NOMO-1 treated with dmso at 0.1 percent for 144 hours (cell line): ENCODE measurements around the gene PLXNA4.
"Not testable (repeated sequence)": the region's sequence is repeated elsewhere in the genome, so short reads cannot be mapped to it uniquely, and the experiment has no call there.

Experiments used
- DNase-seq: peaks from one replicate; lab custom pipeline; 2025; ENCODE audit not compliant: unreplicated experiment; lab: John Stamatoyannopoulos, UW

PLXNA4 gene

GRCh38 chr7:132181946-132182685 lies 394.2 kb downstream of the PLXNA4 start:
- no peak for DNase-seq

DNA sequence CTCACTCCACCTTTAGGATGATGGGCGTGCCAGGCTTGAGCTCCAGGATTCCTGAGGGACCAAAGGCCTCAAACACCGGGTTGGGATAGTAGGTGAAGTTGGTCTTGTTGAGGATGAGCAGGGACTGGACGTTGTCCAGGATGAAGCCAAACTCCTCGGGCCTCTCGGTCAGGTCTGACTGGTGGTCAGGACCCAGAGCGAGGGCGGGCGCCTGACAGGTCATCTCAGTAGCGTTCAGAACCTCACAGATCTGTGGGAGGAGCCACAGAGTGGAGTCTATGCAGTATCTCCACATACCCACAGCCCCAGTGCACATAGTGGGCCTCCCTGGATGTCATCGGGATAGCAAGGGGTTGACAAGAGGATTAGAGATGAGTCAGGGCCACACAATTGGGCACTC lies 394.9 kb downstream of the PLXNA4 start:
- DNase-seq, result no peak

GRCh38 chr7:132180481-132180880 lies 395.8 kb downstream of the PLXNA4 start:
- no peak for DNase-seq

- no peak for DNase-seq
These were observed 396.6 kb downstream of the PLXNA4 start for GRCh38 chr7:132179681-132180080.

- no peak for DNase-seq
These were observed 397.2 kb downstream of the PLXNA4 start for GRCh38 chr7:132179080-132179430.

DNA sequence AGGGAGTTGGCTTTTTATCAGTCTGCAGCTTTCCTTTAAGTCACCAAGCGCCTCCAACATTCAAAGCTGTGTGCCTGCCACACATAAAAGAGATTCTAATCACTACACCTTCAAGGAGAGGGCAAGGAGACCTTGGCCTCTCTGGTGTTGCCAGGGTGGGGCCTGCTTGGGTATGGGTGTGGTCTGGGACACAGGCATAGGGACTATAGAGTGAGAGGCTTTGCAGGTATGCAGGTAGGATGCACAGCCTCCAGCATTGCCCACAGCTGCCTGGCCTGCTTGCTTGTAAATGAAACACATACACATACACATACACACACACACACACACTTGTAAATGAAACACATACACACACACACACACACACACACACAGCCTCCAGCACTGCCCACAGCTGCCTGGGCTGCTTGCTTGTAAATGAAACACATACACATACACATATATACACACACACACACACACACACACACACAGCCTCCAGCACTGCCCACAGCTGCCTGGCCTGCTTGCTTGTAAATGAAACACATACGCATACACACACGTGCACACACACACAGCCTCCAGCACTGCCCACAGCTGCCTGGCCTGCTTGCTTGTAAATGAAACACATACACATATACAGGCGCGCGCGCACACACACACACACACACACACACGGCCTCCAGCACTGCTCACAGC lies 397.7 kb downstream of the PLXNA4 start:
- DNase-seq, result not testable (repeated sequence)

DNA sequence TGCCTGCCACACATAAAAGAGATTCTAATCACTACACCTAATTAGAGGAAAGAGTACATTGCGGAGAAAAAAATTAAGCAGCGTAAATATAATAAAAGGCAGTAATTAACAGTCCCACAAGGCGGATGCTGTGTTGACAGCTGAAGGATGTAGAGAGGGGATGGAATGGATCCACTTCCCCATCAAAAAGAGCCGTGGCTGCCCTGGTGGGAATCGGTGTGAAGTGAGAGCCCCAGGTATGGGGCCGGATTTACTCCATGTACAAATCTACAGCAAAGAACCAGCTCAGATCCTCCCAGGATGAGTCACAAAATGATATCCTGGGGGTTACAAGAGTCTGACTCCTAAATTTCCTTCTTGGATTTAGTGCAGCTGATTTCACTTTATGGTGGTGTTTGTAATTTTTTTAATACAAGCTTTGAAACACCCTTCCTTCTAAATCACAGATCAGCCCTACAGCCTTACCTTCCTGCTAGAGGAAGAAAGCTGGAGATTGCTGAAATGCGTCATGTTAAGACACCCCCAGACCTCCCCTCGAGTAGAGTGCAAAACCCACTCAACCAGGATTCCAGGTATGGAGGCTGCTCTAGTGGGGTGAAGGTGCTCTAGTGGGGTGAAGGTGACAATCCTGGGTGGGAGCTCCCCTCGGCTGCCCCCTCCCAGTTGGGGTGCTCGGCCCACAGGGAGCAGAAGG lies 398.4 kb downstream of the PLXNA4 start:
- DNase-seq, result no peak

GRCh38 chr7:132176719-132177118 lies 399.6 kb downstream of the PLXNA4 start:
- no peak for DNase-seq

GRCh38 chr7:132171130-132171576 lies 405.1 kb downstream of the PLXNA4 start:
- no peak for DNase-seq

- DNase-seq, result no peak
These were observed 406.5 kb downstream of the PLXNA4 start for GRCh38 chr7:132169730-132170129.

DNA sequence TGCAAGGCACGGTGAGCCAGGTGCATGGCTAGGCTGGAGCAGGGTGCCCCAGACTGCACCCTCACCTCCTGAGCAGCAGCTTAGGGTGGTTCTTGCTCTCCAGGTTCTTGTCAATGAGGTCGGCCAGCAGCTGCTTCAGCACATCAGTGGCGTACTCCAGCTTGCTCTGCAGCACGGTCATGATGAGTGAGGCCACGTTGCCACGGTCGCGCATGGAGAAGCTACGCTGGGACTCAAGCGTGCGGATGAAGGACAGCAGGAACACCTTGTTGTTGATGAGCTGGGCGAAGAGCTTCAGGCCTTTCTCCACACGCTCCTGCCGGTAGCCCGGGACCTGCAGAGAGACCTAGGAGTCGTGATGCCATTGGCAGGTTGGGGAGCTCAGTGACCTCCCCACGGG lies 408.0 kb downstream of the PLXNA4 start:
- DNase-seq, result no peak

DNA sequence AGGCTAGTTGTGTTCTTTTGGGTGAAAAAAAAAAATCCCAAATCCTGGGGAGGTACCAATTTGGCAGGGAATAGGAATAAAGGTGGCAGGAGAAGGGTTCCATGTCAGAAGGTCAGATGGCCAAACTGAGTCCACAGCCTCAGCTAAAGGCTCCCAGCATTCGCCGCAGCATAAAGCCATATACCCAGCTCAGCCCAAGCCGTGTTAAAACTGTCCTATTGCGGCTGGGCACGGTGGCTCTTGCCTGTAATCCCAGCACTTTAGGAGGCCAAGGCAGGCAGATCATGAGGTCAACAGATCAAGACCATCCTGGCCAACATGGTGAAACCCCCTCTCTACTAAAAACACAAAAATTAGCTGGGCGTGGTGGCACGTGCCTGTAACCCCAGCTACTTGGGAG lies 410.6 kb downstream of the PLXNA4 start:
- DNase-seq, result not testable (repeated sequence)

- no peak for DNase-seq
These were observed 411.6 kb downstream of the PLXNA4 start for GRCh38 chr7:132164558-132165125.

- DNase-seq, result no peak
These were observed 413.6 kb downstream of the PLXNA4 start for GRCh38 chr7:132162556-132163144.

- DNase-seq, result no peak
These were observed 414.3 kb downstream of the PLXNA4 start for GRCh38 chr7:132161976-132162375.

- no peak for DNase-seq
These were observed 414.7 kb downstream of the PLXNA4 start for GRCh38 chr7:132161533-132161915.

DNA sequence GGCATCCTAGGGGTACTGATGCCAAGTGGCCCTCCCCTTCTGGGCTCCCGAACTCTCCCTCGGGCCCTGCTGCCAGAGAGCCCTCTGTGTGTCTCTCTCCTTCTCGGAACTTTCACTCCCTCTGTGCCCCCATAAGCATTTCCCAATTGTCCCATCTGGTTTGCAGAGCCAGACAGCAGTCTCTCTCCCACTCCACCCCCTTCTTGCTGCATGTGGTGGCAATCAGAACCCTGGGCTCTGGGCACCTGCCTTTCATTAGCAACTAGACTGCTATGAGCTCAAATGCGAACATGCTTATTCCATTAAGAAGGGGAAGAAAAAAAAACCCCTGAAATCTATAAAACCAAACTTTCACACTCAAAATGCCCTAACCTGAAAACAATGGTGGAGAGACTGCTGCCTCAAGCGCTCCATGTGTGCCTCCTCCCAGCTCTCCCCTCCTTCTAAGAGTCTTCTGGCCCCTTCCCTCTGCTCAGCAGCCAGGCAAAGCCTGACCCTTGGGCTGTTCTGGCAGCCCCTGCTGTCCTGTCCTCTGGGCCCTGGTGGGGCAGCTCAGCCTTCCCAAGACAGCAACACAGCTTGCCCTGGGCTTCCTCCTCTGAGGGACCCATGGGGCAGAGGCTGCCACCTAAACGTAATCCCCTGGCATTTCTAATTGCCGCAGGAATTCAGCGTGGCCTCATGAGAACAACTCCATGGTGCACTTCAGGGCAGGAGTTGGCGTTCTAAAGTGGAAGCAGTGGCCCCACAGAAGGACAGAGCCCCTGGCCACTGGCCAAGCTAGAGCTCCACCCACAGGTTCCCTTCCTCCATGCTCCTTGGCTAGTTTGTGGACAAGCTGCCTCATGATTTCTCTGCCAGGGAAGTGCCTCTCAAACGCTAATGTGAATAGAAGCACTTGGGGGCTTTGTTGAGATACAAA lies 415.4 kb downstream of the PLXNA4 start:
- no peak for DNase-seq

DNA sequence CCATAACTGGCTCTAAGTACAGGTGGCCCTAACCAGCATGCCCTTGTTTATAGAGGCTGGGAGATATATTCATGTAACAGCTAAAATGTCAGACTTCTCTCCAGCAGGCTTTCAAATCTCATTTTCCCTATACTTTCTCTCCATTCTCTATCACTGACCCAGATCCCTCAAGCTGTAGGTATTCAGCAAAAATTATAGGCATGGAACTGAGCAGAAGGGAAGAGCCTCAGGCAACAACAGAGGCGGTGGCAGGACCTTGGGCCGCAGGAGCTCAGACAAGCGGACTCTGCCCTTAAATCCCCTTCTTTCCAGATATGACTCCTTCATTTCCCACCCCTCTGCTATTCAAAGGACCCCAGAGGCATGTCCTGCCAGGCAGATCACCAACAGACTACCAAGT lies 417.4 kb downstream of the PLXNA4 start:
- no peak for DNase-seq

DNA sequence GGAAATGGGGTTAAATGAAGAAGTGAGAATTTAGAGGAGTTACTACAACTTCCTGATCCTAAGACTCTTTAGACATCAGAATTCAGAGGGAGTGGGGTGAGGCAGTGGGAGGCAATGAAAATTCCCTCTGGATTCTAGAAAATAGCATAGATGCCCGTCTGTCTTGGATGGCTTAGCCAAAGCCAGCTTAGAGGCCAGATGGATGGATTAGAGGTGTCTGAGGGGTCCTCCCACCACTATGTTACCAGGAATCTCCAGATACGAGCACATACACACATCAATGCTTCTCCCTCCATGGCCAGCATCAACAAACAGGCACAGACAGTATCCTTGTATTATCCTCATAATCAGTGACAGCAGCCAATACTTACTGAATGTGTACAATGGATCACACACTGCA lies 418.1 kb downstream of the PLXNA4 start:
- DNase-seq, result no peak

GRCh38 chr7:132155715-132156114 lies 420.6 kb downstream of the PLXNA4 start:
- no peak for DNase-seq
